Stimulated activated CD4-positive, alpha-beta T cell treated with anti-CD3 and anti-CD28 coated beads, Interleukin-1b, Interleukin-23, amount 100 ng/mL, for 24 hours (primary cell): ENCODE results near the gene CASP14.
"Not testable (repeated sequence)": the region's sequence is repeated elsewhere in the genome, so short reads cannot be mapped to it uniquely, and the experiment has no call there.

Source experiments
- DNase-seq, 4 experiments: peaks; one replicate each; pipeline ENCODE4 v3.0.0-alpha.2; 2020; ENCODE audit warnings: low read depth in 4 of 4, low spot score in 1 of 4

Gene CASP14

DNA sequence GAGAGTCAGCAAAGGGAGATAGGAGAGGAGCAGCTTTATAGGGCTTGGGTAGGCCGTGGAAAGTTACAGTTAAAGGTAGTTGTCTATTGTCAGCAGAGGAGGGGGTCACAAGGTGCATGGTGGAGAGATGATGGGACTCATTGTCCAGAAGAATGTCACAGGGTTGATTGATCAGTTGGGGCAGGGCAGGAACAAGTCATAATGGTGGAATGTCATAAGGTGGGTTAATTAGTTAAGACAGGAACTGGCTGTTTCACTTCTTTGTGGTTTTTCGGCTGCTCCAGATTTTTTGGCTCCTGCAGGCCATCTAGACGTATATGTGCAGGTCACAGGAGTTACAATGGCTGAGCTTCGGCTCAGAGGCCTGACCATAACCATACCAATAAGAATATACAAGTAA is 21.1 kb downstream of the CASP14 start:
- not testable (repeated sequence) for DNase-seq

- no peak for DNase-seq
Observed at GRCh38 chr19:15072930-15073647, 23.8 kb downstream of the CASP14 start.

GRCh38 chr19:15074371-15074770 is 25.1 kb downstream of the CASP14 start:
- DNase-seq, result no peak

- no peak for DNase-seq
Observed at GRCh38 chr19:15075806-15076205, 26.5 kb downstream of the CASP14 start.

DNA sequence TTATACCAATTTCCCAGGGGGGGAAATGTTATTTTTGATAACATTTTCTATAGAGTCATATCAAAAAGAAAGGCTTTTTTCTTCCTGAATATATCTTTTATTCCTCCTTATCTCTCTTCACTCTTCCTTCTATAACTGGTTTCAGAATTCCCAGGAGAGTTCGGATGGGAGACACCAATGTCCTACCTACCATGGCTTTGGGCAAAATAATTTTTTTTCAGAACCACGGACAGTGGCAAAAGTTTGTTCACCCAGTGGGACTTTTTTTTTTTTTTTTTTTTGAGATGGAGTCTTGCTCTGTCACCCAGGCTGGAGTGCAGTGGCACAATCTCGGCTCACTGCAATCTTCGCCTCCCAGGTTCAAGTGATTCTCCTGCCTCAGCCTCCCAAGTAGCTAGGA is 30.7 kb downstream of the CASP14 start:
- DNase-seq, result not testable (repeated sequence)

- no peak for DNase-seq
Observed at GRCh38 chr19:15081911-15082310, 32.6 kb downstream of the CASP14 start, which contains the start of gene OR1I1. OR1I1 (plus strand) TSS chr19:15082211; CDS start chr19:15087066, 4,855 bp downstream.

- DNase-seq, result no peak
Observed at GRCh38 chr19:15087182-15087581, 37.9 kb downstream of the CASP14 start.

DNA sequence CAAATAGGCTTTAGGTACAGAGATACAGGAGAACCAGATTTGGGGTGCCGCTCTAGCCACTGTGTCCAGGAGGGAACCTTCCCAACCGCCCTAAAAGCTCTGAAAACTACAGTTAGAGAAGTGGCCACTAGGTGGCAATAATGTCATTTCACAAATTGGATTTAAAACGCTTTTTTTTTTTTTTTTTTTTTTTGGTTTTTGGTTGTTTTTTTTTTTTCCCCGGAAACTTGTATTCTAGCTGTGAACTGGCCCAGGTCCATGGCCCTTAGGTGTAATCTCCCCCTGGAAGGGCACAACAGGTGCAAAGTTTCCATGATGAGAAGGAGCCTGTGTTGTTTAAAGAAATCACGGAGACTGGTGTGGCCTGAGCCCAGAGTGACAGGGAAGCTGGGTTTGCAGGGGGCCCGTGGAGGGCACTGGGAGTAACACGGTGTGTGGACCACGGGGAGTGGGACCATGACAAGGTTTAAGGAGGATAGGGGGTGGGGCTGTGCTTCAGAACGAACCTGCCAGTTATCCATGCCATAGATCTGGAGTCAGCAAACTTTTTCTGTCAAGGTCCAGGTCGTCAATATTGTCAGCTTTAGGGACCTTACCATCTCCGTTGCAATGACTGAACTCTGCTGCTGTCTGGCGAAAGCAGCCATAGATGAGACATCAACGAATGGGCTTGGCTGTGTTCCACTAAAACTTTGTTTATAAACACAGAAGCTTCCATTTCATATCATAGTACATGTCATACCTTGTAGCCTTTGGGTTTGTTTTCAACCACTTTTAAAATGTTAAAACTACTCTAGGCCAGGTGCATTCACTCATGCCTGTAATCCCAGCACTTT is 42.9 kb downstream of the CASP14 start:
- peak in 2 of 4 experiments; percentile 25 to 36 for DNase-seq

GRCh38 chr19:15093001-15093400 is 43.7 kb downstream of the CASP14 start:
- no peak for DNase-seq

DNA sequence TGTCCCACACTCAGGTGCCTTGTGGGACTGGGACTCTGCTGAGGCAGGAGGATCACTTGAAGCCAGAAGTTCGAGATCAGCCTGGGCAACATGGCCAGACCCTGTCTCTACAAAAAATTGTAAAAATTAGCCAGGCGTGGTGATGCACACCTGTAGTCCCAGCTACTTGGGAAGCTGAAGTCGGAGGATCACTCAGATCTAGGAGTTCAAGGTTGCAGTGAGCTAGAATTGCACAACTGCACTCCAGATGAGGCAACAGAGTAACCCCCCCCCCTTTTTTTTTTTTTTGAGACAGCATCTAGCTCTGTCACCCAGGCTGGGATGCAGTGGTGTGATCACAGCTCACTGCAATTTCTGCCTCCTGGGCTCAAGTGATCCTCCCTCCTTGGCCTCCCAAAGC is 46.9 kb downstream of the CASP14 start:
- no peak for DNase-seq

DNA sequence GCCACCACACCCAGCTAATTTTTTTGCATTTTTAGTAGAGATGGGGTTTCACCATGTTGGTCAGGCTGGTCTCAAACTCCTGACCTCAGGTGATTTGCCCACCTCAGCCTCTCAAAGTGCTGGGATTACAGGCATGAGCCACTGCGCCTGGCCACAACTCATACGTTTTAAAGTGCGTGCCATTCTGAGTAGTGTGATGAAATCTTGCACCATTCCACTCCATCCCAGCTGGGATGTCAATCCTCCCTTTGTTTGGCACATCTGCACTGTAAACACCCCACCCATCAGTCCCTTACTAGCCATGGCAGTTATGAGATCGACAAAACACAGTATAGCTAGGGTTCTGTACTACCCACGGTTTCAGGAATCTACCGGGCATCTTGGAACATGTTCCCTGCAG is 48.7 kb downstream of the CASP14 start:
- not testable (repeated sequence) for DNase-seq

DNA sequence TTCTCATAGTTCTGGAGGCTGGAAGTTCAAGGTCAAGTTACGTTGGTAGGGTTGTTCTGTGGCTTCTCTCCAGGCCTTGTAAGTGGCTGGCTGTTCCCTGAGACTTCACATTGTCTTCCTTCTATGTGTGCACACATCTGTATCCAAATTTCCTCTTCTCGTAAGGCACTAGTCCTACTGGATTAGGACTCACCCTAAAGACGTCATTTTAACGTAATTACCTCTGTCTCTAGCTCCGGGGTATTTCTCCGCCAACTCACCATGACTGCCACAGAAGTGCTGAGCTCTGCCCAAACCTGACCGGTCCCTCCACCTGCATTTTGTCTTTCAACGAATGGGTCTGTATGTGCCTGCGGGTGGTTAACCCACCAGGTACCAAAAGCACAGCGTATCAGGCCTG is 49.2 kb downstream of the CASP14 start:
- no peak for DNase-seq

DNA sequence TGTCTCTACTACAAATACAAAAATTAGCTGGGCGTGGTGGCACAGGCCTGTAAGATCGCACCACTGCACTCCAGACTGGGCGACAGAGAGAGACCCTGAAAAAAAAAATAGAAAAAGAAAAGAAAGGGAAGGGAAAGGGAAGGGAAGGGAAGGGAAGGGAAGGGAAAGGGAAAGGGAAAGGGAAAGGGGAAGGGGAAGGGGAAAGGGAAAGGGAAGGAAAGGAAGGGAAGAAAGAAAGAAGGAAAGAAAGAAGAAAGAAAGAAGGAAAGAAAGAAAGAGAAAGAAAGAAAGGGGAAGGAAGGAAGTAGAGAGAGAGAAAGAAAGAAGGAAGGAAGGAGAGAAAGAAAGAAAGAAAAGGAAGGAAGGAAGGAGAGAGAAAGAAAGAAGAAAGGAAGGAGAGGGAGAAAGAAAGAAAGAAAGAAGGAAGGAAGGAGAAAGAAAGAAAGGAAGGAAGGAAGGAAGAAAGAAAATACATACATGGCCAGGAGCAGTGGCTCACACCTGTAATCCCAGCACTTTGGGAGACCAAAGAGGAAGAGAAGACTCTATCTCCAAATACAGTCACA is 49.8 kb downstream of the CASP14 start:
- no peak for DNase-seq

DNA sequence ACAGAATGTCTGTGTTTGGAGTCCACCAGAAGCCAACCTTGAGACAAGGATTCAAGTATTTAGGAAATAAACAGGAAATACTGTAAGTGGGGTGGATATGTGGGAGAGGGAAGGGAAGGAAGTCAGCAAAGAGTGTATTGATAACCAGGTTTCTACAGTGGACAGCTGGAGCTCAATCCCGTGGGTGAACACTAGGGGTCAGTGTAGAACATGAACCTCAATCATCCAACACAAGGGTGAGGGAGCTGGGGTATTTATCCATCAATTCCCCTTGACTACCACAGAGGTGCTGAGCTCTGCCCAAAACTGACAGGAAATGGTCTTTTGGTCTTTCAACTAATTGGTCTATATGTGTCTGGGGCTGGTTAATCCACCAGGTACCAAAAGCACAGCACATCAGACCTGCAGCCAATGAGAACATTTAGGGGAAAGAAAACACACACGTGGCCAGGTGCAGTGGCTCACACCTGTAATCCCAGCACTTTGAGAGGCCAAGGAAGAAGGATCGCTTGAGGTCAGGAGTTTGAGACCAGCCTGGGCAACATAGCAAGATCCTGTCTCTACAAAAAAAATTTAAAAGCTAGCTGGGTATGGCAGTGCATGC is 52.3 kb downstream of the CASP14 start:
- peak in 3 of 4 experiments; percentile 26 to 49 (median 34) for DNase-seq

DNA sequence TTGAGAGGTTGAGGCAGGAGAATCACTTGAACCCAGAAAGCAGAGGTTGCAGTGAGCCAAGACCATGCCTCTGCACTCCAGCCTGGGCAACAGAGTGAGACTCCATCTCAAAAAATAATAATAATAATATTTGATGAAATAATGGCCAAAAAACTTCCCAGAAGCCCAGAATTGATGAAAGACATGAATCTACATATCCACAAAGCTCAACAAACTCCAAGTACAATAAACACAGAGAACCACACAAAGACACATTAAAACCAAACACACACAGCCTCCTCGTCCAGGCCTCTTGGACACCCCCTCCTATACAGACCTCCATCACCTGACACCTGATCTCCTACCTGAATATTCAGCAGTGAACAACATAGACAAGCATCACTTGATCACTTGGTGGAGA is 54.7 kb downstream of the CASP14 start:
- no peak for DNase-seq

- DNase-seq, result no peak
Observed at GRCh38 chr19:15104411-15104810, 55.1 kb downstream of the CASP14 start.

DNA sequence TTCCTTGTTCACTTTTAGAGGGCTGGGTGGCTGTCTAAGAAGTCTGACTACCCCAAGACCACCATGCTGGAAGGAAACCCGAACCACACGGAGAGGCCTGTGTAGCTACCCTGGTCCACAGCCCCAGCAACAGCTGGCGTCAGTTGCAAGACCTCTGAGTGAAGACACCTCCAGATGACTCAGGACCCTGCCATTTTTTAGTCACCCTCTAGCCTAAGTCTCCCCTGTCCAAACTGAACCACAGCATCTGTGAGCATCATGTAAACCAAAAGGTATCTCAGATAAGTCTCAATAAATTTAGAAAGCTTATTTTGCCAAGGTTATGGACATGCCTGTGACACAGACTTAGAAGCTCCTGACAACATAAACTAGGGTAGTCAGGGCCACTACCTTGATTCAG is 55.8 kb downstream of the CASP14 start:
- DNase-seq, result no peak

DNA sequence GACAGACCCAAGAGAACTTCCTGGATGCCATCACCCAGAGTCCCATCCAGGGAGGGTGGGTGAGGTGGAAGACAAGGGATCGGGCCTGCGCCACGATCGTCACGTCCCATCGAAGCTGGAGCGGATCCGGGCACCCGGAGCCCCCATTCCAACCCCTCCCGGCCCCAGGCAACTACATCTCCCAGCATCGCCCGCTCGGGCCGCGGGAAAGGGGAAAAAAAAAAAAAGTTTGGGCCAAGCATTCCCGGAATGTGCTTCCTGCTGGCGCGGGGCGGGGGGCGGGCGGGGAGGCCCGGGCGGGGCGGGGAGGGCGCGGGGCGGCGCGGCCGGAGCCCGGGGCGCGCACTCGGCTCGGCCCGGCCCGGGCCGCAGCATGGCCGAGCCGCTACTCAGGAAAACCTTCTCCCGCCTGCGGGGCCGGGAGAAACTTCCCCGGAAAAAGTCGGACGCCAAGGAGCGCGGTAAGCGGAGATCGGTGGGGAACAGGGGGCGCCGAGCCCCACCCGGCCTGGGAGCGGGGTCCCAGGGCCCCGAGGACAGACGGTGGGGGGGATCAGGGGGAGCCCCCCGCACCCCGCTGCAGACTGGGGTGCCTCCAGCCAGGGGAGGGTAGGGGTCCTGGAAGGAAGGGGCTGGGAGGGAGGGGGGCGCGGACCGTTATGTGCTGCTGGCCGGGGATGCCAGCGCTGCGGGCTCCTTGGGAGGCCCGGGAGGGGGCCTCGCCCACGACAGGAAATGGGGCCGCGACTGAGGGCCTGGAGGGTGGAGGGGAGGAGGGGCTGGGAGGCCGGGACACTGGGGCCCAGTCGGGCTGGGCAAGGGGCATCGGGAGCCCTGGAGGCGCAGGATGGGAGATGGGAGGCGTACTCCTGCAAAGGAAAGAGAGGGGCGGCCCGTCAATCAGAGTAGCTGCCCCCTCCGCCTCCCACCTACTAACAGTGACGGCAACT is 58.1 kb downstream of the CASP14 start, which contains the start of gene SYDE1:
Gene SYDE1 (plus strand): TSS at position 341 of the 950 bp plus-strand sequence. CDS start 33 bp downstream, at position 374.
- peak in 2 of 4 experiments; percentile 18 to 21 for DNase-seq
